Esophagus squamous epithelium (tissue), 5 donors: ENCODE measurements around the gene SASH3. TPM values are rescaled to one million over a fixed set of nuclear protein-coding genes. Genes with fewer than 3 reads are reported as not detected.

Experiments
- DNase-seq: peaks from one replicate; lab custom pipeline; 2025; lab: John Stamatoyannopoulos, UW
- H3K27ac ChIP-seq, 4 donors: fragments of 200-600 bp; sonication (generic); one replicate each; pipeline ENCODE4 v1.5.1; 2016 to 2019; ENCODE audit warnings: mild to moderate bottlenecking in 1 of 4
- H3K27me3 ChIP-seq, 4 donors: fragments of 200-600 bp; sonication (generic); 1 replicate in 3 of 4; 2 replicates in 1 of 4; pipeline versions ENCODE4 v1.5.1 to v1.6.0; 2017 to 2021; ENCODE audit warnings: antibody characterized with exemption in 1 of 4
- H3K36me3 ChIP-seq, 3 donors: fragments of 200-600 bp; sonication (generic); one replicate each; pipeline ENCODE4 v1.5.1; 2016 to 2019
- H3K4me1 ChIP-seq, 3 donors: fragments of 200-600 bp; sonication (generic); one replicate each; pipeline ENCODE4 v1.5.1; 2017 to 2019
- H3K4me3 ChIP-seq, 4 donors: fragments of 200-600 bp; sonication (generic); 1 replicate in 3 of 4; 2 replicates in 1 of 4; pipeline ENCODE4 v1.5.1; 2016 to 2019; ENCODE audit warnings: mild to moderate bottlenecking in 2 of 4, moderate library complexity in 1 of 4
- H3K9me3 ChIP-seq, 3 donors: fragments of 200-600 bp; sonication (generic); one replicate each; pipeline ENCODE4 v1.5.1; 2016 to 2019
- CTCF ChIP-seq, 6 experiments: fragments of 450-650 bp in 4 of 6; fragments of 200-600 bp in 2 of 6; sonication (generic) in 2 of 6; IDR thresholded peaks; one replicate each; pipeline ENCODE4 v1.5.1; 2016 to 2019; ENCODE audit warnings: antibody characterized with exemption in 6 of 6, mild to moderate bottlenecking in 4 of 6, moderate library complexity in 4 of 6
- POLR2A ChIP-seq, 4 donors: fragments of 450-650 bp; IDR thresholded peaks; one replicate each; pipeline ENCODE4 v1.6.1; 2017; ENCODE audit warnings: antibody characterized with exemption in 4 of 4, mild to moderate bottlenecking in 4 of 4, moderate library complexity in 3 of 4
- WGBS, 2 donors: methylation state at CpG; one replicate each; pipeline ENCODE4 v1.1.5; 2018; 5-methylcytosine and 5-hydroxymethylcytosine counted together
- intact Hi-C: fragments of 100-400 bp; cut with DNase I; formaldehyde crosslinking; loops from one replicate; pipeline ENCODE4 v1.15.0; 2022
- total RNA-seq, 4 donors: library from RNA; depleted of rRNA; stranded (reverse); fragments of >200 nt; gene quantifications; one replicate each; pipeline ENCODE4 v1.1.0, GENCODE V29; 2016
- donor health status: DM: yes; HTN: yes; CAD: no.

The SASH3 gene
- total RNA-seq, 4 donors from 2014 or later: 2.5 to 9.3 (median 4.0) TPM

DNA sequence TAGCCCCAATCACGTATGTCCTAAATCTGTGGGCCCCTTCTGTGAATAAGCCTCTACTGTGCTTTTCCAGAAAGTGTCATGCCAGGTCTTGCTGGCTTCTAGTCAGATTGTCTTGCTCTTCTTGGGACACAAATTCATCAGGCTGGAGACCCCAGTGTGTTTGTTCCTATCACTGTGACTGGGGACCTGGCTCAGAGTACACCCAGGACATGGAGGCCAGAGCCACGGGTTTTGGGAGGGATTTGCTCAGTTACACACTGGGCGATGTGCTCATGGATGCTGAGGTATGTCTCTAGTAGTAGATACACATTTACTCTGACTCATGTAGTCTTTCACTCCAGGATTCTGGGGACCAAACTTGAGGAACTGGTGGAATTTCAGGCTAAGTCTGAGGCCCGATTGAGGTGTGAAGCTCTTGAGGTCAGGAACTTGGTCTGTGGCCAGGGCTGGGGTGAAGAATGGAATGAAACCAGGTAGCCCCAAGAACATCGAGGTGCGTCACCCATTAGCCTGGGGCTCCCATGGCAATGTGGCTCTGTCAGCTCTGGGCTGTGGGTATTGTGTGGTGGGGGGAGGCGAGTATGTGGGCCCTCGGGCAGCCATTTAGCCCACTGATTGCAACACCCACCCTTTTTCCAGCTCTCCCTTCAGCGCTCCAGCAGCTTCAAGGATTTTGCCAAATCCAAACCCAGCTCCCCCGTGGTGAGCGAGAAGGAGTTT, 7.7 kb downstream of the SASH3 start:
- intact Hi-C loops: no loop called here
- no peak for DNase-seq
- H3K27ac ChIP-seq: no peak overlapping the region
- no peak overlapping the region for H3K4me3 ChIP-seq
- H3K36me3 ChIP-seq: no peaks in the 10 kb centered on the region
- H3K4me1 ChIP-seq: no peaks in the 10 kb centered on the region
- TF ChIP-seq POLR2A (IDR thresholded peaks at IDR 0.05) (no peak), CTCF (IDR thresholded peaks at IDR 0.05) (no peak)
- 59 to 80% methylated on average over 3 to 11 of the region's 11 CpGs for WGBS, 2 donors
- H3K9me3 ChIP-seq: no peaks in the 10 kb centered on the region
- H3K27me3 ChIP-seq: no peaks in the 10 kb centered on the region

DNA sequence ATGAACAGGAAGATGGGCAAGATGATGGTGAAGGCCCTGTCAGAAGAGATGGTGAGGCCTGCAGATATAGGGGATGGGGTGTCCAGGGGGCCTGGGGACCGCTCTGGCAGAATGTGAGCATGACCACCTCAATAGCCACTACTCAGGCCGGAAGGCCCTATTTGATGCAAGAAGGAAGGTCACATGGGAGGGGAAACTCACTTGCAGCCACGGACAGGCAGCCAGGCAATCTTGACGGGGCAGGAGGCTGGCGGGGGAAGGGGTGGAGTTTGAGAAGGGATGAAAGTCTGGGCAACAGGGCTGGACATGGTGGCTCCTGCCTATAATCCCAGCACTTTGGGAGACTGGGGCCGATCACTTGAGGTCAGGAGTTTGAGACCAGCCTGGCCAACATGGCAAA, 8.8 kb downstream of the SASH3 start:
- intact Hi-C loops: no loop called here
- H3K27ac ChIP-seq: no peak overlapping the region
- WGBS, 2 donors: 64% methylated on average over 4 of the region's 6 CpGs; no CpG with 5 or more reads in 1 of the 2 donors
- H3K36me3 ChIP-seq: no peaks in the 10 kb centered on the region
- no peaks in the 10 kb centered on the region for H3K4me1 ChIP-seq
- DNase-seq: no peak
- H3K4me3 ChIP-seq: no peak overlapping the region
- no peaks in the 10 kb centered on the region for H3K27me3 ChIP-seq
- H3K9me3 ChIP-seq: no peaks in the 10 kb centered on the region
- no peak for TF ChIP-seq CTCF (IDR thresholded peaks at IDR 0.05)
- TF ChIP-seq POLR2A (IDR thresholded peaks at IDR 0.05): no peak

DNA sequence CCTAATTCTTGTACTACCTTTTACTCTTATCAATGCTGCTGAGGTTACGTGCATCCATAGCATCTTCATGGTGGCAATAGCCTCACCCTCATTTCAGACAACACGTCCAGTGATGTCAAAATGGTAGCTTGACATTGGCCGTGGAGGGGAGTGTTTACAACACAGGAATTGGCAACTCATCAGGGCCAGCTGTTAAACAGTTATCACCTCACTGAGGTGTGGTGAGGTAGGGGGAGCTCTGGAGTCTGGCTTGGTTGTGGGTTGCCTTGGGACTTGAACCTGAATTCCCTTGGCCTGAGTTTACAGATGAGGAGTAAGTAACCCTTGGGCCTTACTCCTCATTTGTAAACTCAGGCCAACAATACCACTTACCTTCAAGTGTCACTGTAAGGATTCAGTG, 10.4 kb downstream of the SASH3 start:
- Histone ChIP-seq H3K9me3 (no peaks in the 10 kb centered on the region), H3K27ac (no peak overlapping the region), H3K36me3 (no peaks in the 10 kb centered on the region), H3K4me1 (no peaks in the 10 kb centered on the region), H3K4me3 (no peak overlapping the region), H3K27me3 (no peaks in the 10 kb centered on the region)
- DNase-seq: no peak
- WGBS, 2 donors: 64 to 78% methylated on average over 3 of the region's 3 CpGs
- intact Hi-C loops: no loop called here
- TF ChIP-seq POLR2A (IDR thresholded peaks at IDR 0.05): no peak
- no peak for TF ChIP-seq CTCF (IDR thresholded peaks at IDR 0.05)

- no peaks in the 10 kb centered on the region for H3K9me3 ChIP-seq
- no peak overlapping the region for H3K4me3 ChIP-seq
- H3K4me1 ChIP-seq: no peaks in the 10 kb centered on the region
- H3K36me3 ChIP-seq: no peaks in the 10 kb centered on the region
- TF ChIP-seq CTCF (IDR thresholded peaks at IDR 0.05): no peak
- WGBS, 2 donors: 76% methylated on average over 2 of the region's 9 CpGs; no CpG with 5 or more reads in 1 of the 2 donors
- no peaks in the 10 kb centered on the region for H3K27me3 ChIP-seq
- intact Hi-C loops: no loop called here
- DNase-seq: no peak
- no peak overlapping the region for H3K27ac ChIP-seq
Observed at GRCh38 chrX:129790808-129791207, 11.1 kb downstream of the SASH3 start.

DNA sequence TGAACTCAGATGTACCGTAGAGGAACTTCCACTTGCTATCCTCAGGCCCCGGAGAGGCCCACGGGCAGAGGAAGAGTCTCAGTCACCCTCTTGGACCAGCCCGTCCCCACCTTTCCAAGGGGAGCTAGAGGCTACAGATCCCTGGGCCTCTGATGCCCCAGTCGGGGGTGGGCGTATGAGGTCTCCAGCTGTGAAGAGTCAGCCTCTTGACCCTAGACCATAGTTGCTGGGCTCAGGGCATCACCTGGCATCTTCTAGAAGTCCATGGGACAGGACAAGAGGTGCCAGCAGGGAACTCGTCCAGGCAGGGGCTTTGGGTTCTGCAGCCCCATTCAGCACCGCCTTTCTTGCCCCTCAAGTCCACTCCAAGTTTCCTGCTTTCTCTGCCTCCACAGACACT, 11.6 kb downstream of the SASH3 start:
- Histone ChIP-seq H3K36me3 (no peaks in the 10 kb centered on the region), H3K27me3 (no peaks in the 10 kb centered on the region), H3K9me3 (no peaks in the 10 kb centered on the region), H3K4me1 (no peaks in the 10 kb centered on the region), H3K4me3 (no peak overlapping the region), H3K27ac (no peak overlapping the region)
- TF ChIP-seq POLR2A (IDR thresholded peaks at IDR 0.05) (no peak), CTCF (IDR thresholded peaks at IDR 0.05) (no peak)
- no peak for DNase-seq
- WGBS, 2 donors: 89 to 100% methylated on average over 1 to 3 of the region's 8 CpGs
- intact Hi-C loops: no loop called here
